Glutamatergic neuron (in vitro differentiated cells): ENCODE measurements around the gene ECSIT. TPM values are rescaled to one million over a fixed set of nuclear protein-coding genes. Genes with fewer than 3 reads are reported as not detected.

Experiments
- DNase-seq: peaks from one replicate; pipeline ENCODE4 v3.0.0; 2022
- H3K27ac Mint-ChIP-seq: one replicate; pipeline ENCODE4 v1.8.0; 2020; ENCODE audit warnings: mild to moderate bottlenecking, mixed read lengths, inconsistent platforms; ENCODE audit not compliant: unreplicated experiment
- H3K27me3 Mint-ChIP-seq: one replicate; pipeline ENCODE4 v1.8.0; 2020; ENCODE audit warnings: mild to moderate bottlenecking, moderate library complexity, mixed read lengths, inconsistent platforms; ENCODE audit not compliant: unreplicated experiment
- H3K36me3 Mint-ChIP-seq: one replicate; pipeline ENCODE4 v1.8.0; 2020; ENCODE audit warnings: mild to moderate bottlenecking, mixed read lengths, inconsistent platforms; ENCODE audit not compliant: unreplicated experiment
- H3K4me1 Mint-ChIP-seq: one replicate; pipeline ENCODE4 v1.8.0; 2020; ENCODE audit warnings: mild to moderate bottlenecking, low read depth, mixed read lengths, inconsistent platforms; ENCODE audit not compliant: unreplicated experiment
- H3K4me3 Mint-ChIP-seq: one replicate; pipeline ENCODE4 v1.8.0; 2020; ENCODE audit warnings: mild to moderate bottlenecking, mixed read lengths, inconsistent platforms; ENCODE audit not compliant: unreplicated experiment
- H3K9me3 Mint-ChIP-seq: one replicate; pipeline ENCODE4 v1.8.0; 2020; ENCODE audit warnings: mild to moderate bottlenecking, moderate library complexity, mixed read lengths, inconsistent platforms; ENCODE audit not compliant: unreplicated experiment
- CTCF ChIP-seq: fragments of 200-600 bp; sonication (generic); IDR thresholded peaks from one replicate; pipeline ENCODE4 v1.5.0; 2021; ENCODE audit not compliant: partially characterized antibody, unreplicated experiment
- total RNA-seq: library from RNA; stranded (reverse); fragmentation: NEBNext Ultra II Directional; extraction: Animal tissue kit (Norgen Biotek cat#: 25700); gene quantifications from one replicate; pipeline ENCODE4 v1.2.1, GENCODE V29; 2021; ENCODE audit not compliant: unreplicated experiment

The ECSIT gene
- total RNA-seq, 1 donor from 2014 or later, result 43.2 TPM

DNA sequence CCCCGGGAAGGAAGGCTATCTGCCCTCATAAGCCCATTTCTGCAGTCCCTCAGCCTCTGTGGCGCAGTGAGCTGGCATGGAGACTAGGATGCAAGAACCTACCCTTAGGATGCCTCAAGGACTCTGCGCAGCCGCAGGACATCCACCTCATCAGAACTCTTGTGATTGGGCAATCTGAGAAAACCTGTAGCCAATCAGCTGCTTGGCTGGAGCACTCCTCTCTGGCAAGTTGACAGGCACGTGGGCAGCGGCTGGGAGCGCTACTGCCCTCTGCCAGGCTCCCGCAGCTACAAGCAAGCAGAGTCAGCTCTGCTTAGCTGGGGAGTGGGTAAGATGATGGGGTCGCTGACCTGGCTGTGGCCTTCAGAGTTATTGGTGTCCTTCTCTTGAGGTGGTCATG, 1.5 kb upstream of the ECSIT start:
- peak overlapping the region; percentile 49 for H3K4me3 Mint-ChIP-seq
- peaks cover 11% of the 10 kb centered on the region for H3K27me3 Mint-ChIP-seq
- H3K4me1 Mint-ChIP-seq, result peaks cover 8% of the 10 kb centered on the region
- H3K36me3 Mint-ChIP-seq, result no peaks in the 10 kb centered on the region
- no peak for TF ChIP-seq CTCF
- peak; percentile 75 for DNase-seq
- H3K9me3 Mint-ChIP-seq, result peaks cover 9% of the 10 kb centered on the region
- H3K27ac Mint-ChIP-seq, result no peak overlapping the region

GRCh38 chr19:11519138-11519537, 9.8 kb downstream of the ECSIT start:
- Mint-ChIP-seq H3K27me3 (peaks cover 2% of the 10 kb centered on the region), H3K4me3 (no peak overlapping the region), H3K36me3 (peaks cover 7% of the 10 kb centered on the region), H3K4me1 (no peaks in the 10 kb centered on the region), H3K9me3 (no peaks in the 10 kb centered on the region), H3K27ac (no peak overlapping the region)
- DNase-seq, result no peak
- TF ChIP-seq CTCF, result no peak

DNA sequence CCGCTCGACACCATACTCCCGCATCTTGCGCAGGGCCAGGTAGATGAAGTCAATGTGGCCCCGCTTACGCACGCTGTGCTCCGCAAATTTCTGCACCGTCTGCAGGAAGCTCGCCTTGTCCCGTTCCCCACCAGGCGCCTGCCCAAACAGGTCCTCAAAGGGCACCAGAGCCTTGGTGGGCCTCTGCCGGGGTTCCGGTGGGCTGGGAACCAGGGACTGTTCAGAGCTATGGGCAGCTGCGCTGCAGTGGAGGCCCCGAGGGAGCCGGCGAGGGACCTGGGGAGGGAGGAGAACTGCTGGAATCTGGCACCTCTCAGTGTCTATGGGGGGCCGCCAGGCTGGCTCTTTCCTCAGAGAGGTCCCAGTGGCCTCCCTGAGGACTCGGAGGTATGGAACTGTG, 15.0 kb downstream of the ECSIT start:
- Mint-ChIP-seq H3K9me3 (no peaks in the 10 kb centered on the region), H3K27ac (no peak overlapping the region), H3K4me1 (no peaks in the 10 kb centered on the region), H3K4me3 (no peak overlapping the region), H3K27me3 (peaks cover 5% of the 10 kb centered on the region), H3K36me3 (peaks cover 4% of the 10 kb centered on the region)
- no peak for DNase-seq
- no peak for TF ChIP-seq CTCF

DNA sequence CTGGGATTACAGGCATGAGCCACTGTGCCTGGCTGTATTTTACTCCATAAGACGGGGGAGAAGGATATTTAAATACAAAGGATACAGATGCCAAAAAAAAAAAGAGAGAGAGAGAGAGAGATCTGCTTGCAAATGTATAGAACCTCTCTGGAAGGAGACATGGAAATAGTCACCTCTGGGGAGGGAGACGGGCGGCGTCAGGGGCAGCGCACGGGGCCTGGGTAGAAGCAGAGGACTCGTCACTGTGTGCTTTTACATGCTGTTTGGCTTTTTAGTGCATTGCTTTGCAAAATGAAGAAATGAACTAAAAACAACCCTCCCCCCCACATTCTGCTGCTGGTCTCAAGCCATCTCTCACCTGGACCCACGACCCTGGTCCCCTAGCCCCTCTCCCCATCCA, 18.5 kb downstream of the ECSIT start:
- Mint-ChIP-seq H3K27ac (no peak overlapping the region), H3K4me3 (no peak overlapping the region), H3K4me1 (no peaks in the 10 kb centered on the region), H3K36me3 (no peaks in the 10 kb centered on the region), H3K9me3 (peaks cover 7% of the 10 kb centered on the region), H3K27me3 (peaks cover 8% of the 10 kb centered on the region)
- no peak for TF ChIP-seq CTCF
- no peak for DNase-seq

- DNase-seq, result no peak
- no peak for TF ChIP-seq CTCF
- Mint-ChIP-seq H3K27ac (no peak overlapping the region), H3K27me3 (peaks cover 11% of the 10 kb centered on the region), H3K4me3 (no peak overlapping the region), H3K9me3 (peaks cover 10% of the 10 kb centered on the region), H3K4me1 (peaks cover 5% of the 10 kb centered on the region), H3K36me3 (no peaks in the 10 kb centered on the region)
Measured at GRCh38 chr19:11507370-11508078, 21.4 kb downstream of the ECSIT start.
